Activated CD8-positive, alpha-beta memory T cell treated with anti-CD3 and anti-CD28 coated beads, Interleukin-2, amount 50 U/mL, for 24 hours (primary cell): Measurements from ENCODE around the gene SLC7A6.

Experiments
- DNase-seq: peaks from one replicate; pipeline ENCODE4 v3.0.0-alpha.2; 2020; ENCODE audit errors: extremely low read depth

SLC7A6 gene

DNA sequence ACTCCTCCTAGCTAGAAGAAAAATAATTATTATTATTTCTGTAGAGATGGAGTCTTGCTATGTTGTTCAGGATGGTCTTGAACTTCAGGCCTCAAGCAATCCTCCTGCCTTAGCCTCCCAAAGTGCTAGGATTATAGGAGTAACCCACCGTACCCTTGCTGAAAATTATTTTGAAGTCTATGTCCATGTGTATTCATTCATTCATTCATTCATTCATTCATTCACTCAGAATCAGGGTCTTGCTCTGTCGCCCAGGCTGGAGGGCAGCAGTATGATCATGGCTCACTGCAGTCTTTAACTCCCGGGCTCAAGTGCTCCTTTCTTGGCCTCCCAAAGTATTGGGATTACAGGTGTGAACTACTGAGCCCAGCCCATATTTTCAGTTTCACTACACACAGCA, 42.3 kb downstream of the SLC7A6 start:
- no peak for DNase-seq

DNA sequence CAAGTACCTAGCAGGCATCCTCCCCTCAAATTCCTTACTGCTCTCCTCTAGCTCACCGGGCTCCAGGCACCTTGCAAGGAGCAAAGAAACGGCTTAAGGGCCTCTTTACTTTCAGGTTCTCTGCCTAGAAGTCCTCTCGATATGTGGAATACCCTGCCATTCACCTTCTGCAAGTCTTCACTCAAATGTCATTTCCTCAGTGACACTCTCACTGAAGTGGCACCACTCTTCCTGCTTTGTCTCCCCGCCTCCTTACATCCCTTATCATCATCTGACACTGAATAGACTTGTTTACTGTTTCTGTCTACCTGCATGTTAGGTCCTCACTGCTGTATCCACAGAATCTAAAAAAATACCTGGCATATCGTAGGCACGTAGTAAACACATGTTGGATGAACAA, 45.5 kb downstream of the SLC7A6 start:
- DNase-seq, result no peak

DNA sequence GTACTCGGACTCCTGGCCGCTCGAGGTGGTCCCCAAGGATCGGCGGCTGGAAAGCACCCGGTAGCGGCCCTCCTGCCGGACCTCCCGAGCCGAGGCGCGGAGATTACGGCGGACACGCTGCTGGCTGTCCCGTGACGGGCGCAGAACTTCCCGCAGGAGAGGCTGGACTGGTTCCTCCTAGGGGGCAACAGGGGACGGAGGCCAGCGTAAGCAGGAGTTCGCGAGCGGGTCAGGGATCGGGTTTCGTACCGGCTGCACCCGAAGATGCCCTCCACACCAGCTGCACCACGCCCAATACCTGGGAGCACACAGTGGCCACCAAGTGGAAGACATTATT, 46.1 kb downstream of the SLC7A6 start:
- DNase-seq, result no peak

- peak; percentile 76 for DNase-seq
Observed at GRCh38 chr16:68310774-68311511, 46.6 kb downstream of the SLC7A6 start, which contains the start of the genes PRMT7 and SLC7A6OS. TSS of gene PRMT7 (plus strand) at chr16:68311019. CDS start at chr16:68315980, 4,961 bp downstream. TSS of gene SLC7A6OS (minus strand) at chr16:68310946. CDS start at chr16:68310926, 20 bp downstream.

GRCh38 chr16:68313116-68313515, 48.8 kb downstream of the SLC7A6 start:
- no peak for DNase-seq

DNA sequence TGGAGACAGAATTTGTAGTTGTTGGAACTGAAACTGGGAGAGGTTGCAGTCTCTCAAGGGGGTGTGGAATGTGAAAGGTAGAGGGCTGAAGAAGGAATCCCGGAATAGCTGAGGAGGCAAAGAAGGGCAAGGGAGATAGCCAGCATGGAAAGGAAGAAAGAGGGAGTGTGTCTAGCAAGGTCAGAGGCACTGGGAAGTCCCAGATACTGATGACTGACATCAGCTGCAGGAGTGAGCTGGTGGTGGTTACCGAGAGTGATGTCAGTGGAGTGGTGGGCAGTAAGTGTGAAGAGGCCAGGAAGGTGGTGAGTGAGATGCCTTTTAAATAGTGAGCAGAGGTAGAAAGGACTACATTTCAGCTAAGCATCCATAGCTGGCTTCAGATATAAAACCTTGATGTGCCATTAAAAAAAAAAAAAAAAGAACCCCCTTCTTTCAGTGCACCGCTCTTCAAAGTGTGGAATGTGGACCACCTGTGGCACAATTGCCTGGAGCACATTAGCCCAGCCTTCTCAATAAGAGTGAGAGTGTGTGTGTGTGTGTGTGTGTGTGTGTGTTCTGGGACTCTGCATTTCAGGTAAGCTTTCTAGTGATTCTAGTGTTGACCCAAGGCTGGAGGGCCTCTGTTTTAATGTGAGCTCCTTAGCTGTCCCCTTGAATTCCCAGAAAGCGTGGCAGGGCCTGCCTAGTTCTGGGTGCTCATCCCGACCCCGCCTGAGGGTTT, 55.0 kb downstream of the SLC7A6 start:
- peak; percentile 27 for DNase-seq

GRCh38 chr16:68324336-68324735, 60.0 kb downstream of the SLC7A6 start:
- no peak for DNase-seq

GRCh38 chr16:68324780-68325357, 60.5 kb downstream of the SLC7A6 start:
- no peak for DNase-seq

DNA sequence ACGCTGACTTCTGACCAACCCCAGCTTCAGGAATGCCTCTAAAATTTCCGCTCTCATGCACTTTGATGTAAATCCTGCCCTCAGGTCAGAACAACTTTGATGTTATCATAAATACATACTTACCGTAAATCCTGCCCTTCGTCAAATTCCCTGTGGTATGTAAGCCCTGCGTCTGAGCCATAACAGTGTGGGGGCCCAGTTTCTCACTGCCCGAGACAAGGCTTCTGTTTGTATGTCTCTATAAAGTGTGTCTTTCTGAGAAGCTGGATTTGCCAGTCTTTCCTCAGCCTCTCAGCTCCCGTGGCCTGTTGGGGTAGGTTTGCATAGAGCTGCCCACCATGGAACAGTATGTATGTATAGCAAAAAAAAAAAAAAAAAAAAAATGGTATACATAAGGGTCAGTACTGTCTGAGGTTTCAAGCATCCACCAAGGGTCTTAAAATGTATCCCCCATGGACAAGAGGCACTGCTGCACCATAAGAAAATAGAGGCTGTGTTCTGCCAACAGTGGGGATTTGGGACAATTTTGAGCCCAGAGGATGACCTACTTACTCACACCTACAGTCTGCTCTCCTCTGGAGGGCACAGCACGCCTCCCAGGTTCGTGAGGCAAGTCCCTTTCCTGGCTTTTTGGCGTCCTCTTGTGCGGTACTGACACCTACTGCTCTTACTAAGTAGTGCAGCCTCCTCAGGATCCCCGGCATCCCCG, 64.0 kb downstream of the SLC7A6 start:
- DNase-seq, result peak; percentile 53

GRCh38 chr16:68328860-68329390, 64.6 kb downstream of the SLC7A6 start:
- DNase-seq, result no peak

DNA sequence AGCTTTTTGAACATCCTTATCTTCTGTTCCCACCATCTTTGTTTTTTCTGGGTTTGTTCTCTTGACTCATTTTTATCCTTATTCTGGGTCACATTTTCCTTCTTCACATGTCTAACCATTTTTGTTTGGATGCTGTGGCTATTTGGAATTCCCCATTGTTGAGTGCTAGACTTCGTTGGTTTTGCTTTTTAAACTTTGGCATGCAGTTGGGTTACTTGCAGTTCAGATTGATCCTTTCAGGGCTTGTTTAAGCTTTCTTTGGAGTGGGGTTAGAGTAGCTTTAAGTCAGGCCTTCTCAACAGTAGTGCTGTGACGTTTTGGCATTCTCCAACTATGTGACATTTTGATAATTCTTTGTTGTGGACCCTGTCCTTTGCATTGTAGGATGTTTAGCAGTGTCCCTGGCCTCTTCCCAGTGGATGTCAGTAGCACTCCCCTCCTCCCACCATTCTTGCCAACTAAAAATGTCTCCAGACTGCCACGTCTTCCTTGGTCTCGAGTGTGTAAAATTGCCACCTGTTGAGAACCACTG, 67.6 kb downstream of the SLC7A6 start:
- DNase-seq, result no peak

- DNase-seq, result no peak
Observed at GRCh38 chr16:68332411-68333121, 68.2 kb downstream of the SLC7A6 start.

DNA sequence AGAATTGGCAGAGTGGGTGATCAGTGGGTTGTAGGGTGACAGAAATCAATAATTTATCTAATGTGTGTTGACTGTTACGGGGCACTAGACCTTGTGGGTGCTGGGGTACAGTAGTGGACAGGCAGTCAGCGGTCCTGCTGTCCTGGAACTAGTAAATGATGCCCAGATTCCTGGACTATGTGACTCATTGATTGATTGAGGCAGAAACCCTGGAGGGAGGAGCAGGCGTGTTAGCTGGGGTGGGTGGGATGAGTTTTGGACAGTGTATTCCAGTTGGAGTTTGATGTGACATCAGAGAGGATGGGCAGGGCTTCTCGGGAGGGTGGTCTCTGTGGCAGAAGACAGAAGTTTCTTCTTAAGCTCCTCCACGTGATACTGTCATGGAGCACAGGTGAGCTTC, 70.8 kb downstream of the SLC7A6 start:
- DNase-seq, result no peak

DNA sequence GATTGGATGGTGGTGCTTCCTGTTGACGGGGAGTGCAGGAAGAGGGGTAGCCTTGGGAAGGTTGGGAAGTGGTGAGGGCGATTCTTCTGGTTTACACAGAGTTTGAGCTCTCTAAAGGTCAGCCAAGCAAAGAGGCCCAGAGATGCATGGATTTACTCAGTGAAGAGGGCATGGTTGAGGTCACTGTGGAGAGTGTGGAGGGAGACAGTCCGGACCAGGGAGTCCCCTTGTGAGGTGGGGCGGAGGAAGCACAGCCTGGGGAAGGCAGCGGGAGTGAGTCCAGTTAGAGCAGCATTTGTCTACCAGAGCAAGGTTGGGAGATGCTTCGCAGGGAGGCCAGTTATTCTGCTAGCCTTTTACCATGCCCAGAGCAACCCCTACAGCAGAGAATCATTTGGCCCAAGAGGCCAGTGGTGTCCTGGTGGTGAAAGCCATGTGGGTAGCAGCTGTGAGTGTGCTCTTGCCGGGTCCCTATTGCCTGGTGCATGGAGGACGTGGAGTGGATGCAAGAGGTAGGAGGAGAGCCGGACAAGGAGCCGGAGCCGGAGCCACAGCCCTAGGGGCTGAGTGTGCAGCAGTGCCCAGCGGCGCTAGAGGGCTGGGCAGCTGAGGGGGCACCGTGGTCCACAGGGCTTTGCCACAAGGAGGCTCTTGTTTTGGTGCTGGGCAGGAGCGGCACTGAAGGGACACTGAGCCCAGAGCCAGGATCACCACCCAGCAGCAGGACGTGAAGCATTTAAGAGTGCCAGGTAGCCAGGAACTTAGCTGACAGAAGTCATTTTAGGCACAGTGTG, 74.2 kb downstream of the SLC7A6 start:
- DNase-seq, result no peak

DNA sequence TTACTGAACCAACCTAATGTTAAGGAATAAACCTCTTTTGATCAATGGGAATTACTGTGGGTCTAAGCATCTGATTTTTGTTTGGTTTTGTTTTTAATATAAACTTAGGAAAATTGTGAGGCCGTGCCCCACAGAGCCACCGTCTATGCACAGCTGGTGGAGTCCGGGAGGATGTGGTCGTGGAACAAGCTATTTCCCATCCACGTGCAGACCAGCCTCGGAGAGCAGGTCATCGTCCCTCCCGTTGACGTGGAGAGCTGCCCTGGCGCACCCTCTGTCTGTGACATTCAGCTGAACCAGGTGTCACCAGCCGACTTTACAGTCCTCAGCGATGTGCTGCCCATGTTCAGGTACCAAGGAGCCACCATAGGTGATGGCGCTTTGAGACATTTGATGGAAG, 74.9 kb downstream of the SLC7A6 start:
- DNase-seq, result no peak

- no peak for DNase-seq
Observed at GRCh38 chr16:68342620-68343019, 78.3 kb downstream of the SLC7A6 start.

GRCh38 chr16:68343137-68343536, 78.8 kb downstream of the SLC7A6 start:
- DNase-seq, result no peak

DNA sequence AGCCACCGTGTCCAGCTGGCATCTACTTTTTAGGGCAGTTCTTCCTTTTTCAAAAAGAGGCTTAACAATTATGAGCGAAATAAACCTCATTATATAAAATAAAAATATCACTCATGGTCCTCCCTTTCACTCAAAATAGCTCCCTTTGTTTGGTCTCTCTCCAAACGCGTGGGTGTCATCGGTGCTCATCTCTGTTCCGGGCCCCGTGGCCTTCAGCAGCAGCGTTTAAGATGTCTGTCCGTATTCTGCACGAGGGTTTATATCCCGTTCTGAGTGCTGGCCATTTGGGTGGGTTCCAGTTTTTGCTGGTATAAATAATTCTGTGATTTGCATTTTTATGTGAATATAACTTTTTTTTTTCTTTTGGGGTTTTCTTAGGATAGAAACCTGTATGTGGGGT, 79.9 kb downstream of the SLC7A6 start:
- DNase-seq, result no peak

DNA sequence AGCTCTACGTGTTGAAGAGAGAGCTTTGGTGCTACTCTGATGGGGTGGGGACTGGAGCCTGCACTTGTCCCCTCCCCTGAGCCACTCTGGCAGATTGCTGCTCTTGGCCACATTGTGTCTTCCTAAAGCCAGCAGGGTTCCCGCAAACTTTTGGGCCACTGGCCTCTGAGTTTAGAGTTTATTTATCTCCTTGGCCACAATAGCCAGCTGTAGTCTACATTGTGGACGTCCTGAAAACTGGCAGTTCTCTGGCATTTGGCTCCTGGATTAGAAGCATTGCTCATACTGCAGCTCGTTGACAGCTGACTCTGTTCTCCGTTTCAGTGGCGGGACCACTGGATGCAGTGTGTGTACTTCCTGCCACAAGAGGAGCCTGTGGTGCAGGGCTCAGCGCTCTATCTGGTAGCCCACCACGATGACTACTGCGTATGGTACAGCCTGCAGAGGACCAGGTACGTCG, 81.1 kb downstream of the SLC7A6 start:
- no peak for DNase-seq

DNA sequence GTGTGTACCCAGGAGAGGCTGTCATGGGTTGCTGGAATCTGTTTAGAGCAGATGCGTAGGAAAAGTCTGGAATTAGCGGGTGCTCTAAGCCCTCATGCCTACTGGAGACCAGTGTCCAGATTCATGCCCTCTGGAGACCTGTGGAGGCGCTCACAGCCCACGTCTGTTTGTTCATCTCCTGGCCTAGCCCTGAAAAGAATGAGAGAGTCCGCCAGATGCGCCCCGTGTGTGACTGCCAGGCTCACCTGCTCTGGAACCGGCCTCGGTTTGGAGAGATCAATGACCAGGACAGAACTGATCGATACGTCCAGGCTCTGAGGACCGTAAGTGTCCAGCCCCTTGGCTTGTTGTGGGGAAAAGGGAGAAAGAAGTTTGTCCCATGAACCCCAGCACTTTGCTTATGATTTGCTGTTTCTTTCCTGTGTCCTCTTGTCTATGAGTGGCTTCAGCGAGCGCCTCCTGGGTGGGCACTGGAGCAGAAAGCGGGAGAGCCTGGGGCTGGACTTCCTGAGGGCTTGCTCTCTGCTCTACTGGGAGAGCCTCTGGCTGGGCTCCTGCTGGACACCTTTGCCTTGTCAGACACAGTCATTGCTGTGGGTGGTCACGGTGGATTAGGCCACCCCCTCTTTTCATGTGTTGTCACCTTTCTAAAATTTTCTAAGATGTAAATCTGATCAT, 81.8 kb downstream of the SLC7A6 start:
- no peak for DNase-seq
